ENCODE data around the gene PIR.

The PIR gene

DNA sequence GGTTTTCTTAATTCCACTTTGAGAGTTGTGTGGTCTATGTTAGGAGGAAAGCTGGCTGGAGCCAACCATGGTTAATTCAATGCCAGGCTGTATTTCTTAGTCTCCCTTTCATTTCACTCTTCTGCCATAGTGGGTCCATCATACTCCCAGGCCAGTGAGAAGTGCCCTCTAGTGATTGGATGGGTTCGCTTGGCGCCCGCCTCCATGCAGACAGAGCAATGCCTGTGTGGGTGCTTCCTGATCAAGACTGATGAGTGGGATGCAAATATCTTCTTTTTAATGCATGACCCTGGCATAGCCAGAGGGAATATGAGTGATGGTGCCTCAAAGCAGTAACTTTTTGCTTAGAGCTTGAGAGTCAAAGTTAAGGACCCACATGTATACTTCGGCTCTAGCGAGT, 13.9 kb upstream of the PIR start:
- no peak overlapping the region for H3K4me3 ChIP-seq (ENCODE audit: low read depth, low read length)
- no peak for TF ChIP-seq CTCF (IDR thresholded peaks at IDR 0.05; ENCODE audit: low read depth, low read length)
- no peak for DNase-seq (ENCODE audit: low read depth, low spot score)
- in situ Hi-C loops (cut with HindIII; ENCODE audit: low sequenced_read_pairs): no loop called here

DNA sequence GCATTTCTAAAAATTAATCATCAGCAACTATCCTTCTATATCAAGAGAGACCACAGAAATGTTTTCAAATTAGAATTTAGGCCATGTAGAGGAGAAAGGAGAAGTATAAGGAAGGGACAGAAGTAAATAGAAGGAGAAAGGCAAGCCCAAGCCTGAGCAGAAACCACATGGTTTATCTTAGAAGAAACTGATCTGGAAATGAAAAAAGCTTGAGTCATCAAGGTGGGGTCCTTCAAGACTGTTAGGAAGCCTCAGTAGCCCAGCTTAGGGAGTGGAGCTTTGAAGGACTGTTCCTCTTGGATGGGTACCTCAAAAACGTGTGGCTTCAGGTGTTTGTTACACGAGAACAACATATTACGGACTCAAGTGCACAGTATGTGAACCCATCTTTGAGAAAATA, 12.0 kb upstream of the PIR start:
- no peak for TF ChIP-seq CTCF (IDR thresholded peaks at IDR 0.05; ENCODE audit: low read depth, low read length)
- DNase-seq (ENCODE audit: low read depth, low spot score): no peak
- in situ Hi-C loops (cut with HindIII; ENCODE audit: low sequenced_read_pairs): no loop called here
- H3K4me3 ChIP-seq (ENCODE audit: low read depth, low read length): no peak overlapping the region

DNA sequence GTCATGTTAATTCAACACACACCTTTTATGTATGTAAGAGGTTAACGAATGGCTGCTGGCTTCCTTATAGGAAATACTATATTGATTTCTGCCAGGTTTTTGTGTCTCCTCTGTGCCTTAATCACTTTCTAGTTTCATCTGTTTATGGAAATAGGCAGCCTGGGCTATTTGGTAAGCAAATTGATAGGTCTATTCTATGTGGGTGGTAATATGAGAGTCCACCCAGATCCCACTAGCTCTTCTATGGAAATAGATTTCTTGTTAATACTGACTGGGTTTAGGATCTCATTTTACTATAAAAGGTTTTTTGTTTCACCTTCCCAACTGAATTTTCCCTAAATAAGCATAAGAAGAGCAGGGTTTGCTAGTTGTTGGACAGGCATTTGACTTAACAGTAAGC, 11.5 kb upstream of the PIR start:
- TF ChIP-seq CTCF (IDR thresholded peaks at IDR 0.05; ENCODE audit: low read depth, low read length): no peak
- DNase-seq (ENCODE audit: low read depth, low spot score): no peak
- no peak overlapping the region for H3K4me3 ChIP-seq (ENCODE audit: low read depth, low read length)
- in situ Hi-C loops (cut with HindIII; ENCODE audit: low sequenced_read_pairs): no loop called here

GRCh38 chrX:15501506-15501905, 8.4 kb upstream of the PIR start:
- in situ Hi-C loops (cut with HindIII; ENCODE audit: low sequenced_read_pairs): no loop called here
- no peak overlapping the region for H3K4me3 ChIP-seq (ENCODE audit: low read depth, low read length)
- no peak for TF ChIP-seq CTCF (IDR thresholded peaks at IDR 0.05; ENCODE audit: low read depth, low read length)
- no peak for DNase-seq (ENCODE audit: low read depth, low spot score)

GRCh38 chrX:15500497-15500966, 7.4 kb upstream of the PIR start, which contains the start of gene BMX:
Gene BMX (plus strand): TSS chrX:15500807. CDS start chrX:15508354, 7,547 bp downstream.
- DNase-seq (ENCODE audit: low read depth, low spot score): no peak
- in situ Hi-C loops (cut with HindIII; ENCODE audit: low sequenced_read_pairs): no loop called here
- TF ChIP-seq CTCF (IDR thresholded peaks at IDR 0.05; ENCODE audit: low read depth, low read length): no peak
- H3K4me3 ChIP-seq (ENCODE audit: low read depth, low read length): no peak within 1 kb of the TSS

DNA sequence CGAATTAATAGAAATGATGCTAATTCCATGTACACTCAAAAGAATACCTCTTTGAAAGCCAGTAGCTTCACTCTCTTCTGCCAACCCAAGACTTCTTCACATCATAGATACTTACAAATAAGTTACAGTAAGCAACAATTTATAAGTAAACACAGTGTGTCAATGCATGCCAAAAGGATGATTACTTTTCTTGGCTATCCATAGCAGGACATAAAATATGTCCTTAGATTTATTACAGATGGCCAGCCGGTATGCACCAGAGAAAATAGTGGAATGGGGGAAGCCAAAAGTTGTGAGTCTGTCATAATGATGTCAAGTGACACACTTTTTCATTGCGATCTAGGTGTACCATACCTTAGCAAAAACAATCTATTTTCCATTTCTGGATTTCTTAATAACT, 6.8 kb upstream of the PIR start:
- TF ChIP-seq CTCF (IDR thresholded peaks at IDR 0.05; ENCODE audit: low read depth, low read length): no peak
- no peak for DNase-seq (ENCODE audit: low read depth, low spot score)
- no peak overlapping the region for H3K4me3 ChIP-seq (ENCODE audit: low read depth, low read length)
- in situ Hi-C loops (cut with HindIII; ENCODE audit: low sequenced_read_pairs): no loop called here

DNA sequence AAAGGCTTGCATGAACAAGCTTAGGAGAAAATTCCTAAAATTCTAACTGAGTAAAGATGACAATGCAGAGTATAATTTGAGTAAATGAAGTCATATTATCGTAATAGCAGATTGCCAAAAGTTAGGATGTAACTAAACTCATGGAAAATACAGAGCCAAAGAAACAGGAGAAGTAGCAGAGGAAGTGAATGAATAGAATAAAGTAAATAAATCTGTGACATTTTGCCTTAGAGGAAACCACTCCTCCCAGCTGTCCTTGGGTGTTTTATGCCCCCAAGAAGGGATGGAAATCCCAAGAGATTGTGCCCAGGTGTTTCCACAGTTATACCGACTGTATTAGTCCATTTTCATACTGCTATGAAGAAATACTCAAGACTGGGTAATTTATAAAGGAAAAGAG, 5.6 kb upstream of the PIR start:
- no peak overlapping the region for H3K4me3 ChIP-seq (ENCODE audit: low read depth, low read length)
- DNase-seq (ENCODE audit: low read depth, low spot score): no peak
- in situ Hi-C loops (cut with HindIII; ENCODE audit: low sequenced_read_pairs): no loop called here
- TF ChIP-seq CTCF (IDR thresholded peaks at IDR 0.05; ENCODE audit: low read depth, low read length): no peak
